ENCODE measurements around the gene GPC4.

The GPC4 gene

DNA sequence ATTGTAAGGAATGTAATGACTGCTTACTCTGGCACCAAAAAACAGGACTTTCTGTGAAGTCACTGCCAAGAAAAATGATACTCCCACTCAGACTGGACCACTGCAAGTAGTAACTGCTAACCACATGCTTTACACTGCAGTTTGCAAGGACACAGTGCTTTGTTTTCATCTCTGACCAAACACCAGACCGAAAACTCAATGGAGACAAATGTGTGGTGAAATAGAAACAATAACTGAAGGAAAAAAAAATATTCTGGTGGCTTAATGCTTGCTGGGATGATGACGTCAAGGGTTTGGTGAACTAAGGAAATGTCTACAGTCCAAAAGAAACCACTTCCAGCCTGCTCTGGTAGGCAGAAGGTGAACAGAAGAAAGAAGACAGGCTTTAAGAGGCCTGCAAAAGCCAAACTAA is 13.2 kb downstream of the GPC4 start:
- H3K9ac ChIP-seq: no peak overlapping the region
- H2AFZ ChIP-seq: no peak overlapping the region
- H3K9me3 ChIP-seq (ENCODE audit: control insufficient read depth, low read length): no peaks in the 10 kb centered on the region
- H3K79me2 ChIP-seq: no peaks in the 10 kb centered on the region
- TF ChIP-seq, protein P1, sequence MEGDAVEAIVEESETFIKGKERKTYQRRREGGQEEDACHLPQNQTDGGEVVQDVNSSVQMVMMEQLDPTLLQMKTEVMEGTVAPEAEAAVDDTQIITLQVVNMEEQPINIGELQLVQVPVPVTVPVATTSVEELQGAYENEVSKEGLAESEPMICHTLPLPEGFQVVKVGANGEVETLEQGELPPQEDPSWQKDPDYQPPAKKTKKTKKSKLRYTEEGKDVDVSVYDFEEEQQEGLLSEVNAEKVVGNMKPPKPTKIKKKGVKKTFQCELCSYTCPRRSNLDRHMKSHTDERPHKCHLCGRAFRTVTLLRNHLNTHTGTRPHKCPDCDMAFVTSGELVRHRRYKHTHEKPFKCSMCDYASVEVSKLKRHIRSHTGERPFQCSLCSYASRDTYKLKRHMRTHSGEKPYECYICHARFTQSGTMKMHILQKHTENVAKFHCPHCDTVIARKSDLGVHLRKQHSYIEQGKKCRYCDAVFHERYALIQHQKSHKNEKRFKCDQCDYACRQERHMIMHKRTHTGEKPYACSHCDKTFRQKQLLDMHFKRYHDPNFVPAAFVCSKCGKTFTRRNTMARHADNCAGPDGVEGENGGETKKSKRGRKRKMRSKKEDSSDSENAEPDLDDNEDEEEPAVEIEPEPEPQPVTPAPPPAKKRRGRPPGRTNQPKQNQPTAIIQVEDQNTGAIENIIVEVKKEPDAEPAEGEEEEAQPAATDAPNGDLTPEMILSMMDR (IDR thresholded peaks at IDR 0.05): no peak
- no peaks in the 10 kb centered on the region for H3K4me1 ChIP-seq
- H3K27ac ChIP-seq: no peak overlapping the region
- H3K27me3 ChIP-seq (ENCODE audit: control insufficient read depth, insufficient read depth, low read length): no peaks in the 10 kb centered on the region
- H3K36me3 ChIP-seq (ENCODE audit: control insufficient read depth, insufficient read depth, low read length): no peaks in the 10 kb centered on the region
- no peak overlapping the region for H3K4me2 ChIP-seq (ENCODE audit: low read length)
- H3K4me3 ChIP-seq (ENCODE audit: low read depth, low read length): no peak overlapping the region

GRCh38 chrX:133401536-133401935 is 13.8 kb downstream of the GPC4 start:
- TF ChIP-seq, protein P1 (IDR thresholded peaks at IDR 0.05): no peak
- H3K9me3 ChIP-seq (ENCODE audit: control insufficient read depth, low read length): no peaks in the 10 kb centered on the region
- no peak overlapping the region for H3K4me2 ChIP-seq (ENCODE audit: low read length)
- no peaks in the 10 kb centered on the region for H3K79me2 ChIP-seq
- no peaks in the 10 kb centered on the region for H3K36me3 ChIP-seq (ENCODE audit: control insufficient read depth, insufficient read depth, low read length)
- H3K27ac ChIP-seq: no peak overlapping the region
- no peaks in the 10 kb centered on the region for H3K27me3 ChIP-seq (ENCODE audit: control insufficient read depth, insufficient read depth, low read length)
- no peak overlapping the region for H2AFZ ChIP-seq
- H3K9ac ChIP-seq: no peak overlapping the region
- H3K4me3 ChIP-seq (ENCODE audit: low read depth, low read length): no peak overlapping the region
- H3K4me1 ChIP-seq: no peaks in the 10 kb centered on the region

DNA sequence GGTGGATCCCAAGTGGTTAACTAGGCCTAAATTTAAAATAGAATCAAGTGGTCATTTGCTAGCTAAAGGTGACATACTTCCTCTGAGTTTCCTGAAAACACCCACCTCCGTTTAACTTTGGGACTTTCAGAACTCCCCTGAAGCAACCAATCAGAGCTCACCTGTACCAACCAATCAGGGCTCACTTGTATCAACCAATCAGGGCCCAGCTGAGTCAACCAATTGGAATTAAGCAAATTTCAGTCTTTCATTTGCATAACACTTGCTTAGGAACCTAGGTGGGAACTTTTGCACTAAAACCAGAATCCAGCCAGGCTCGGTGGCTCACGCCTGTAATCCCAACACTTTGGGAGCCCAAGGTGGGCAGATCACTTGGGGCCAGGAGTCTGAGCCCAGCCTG is 15.9 kb downstream of the GPC4 start:
- no peaks in the 10 kb centered on the region for H3K79me2 ChIP-seq
- no peaks in the 10 kb centered on the region for H3K36me3 ChIP-seq (ENCODE audit: control insufficient read depth, insufficient read depth, low read length)
- no peak overlapping the region for H2AFZ ChIP-seq
- no peaks in the 10 kb centered on the region for H3K9me3 ChIP-seq (ENCODE audit: control insufficient read depth, low read length)
- no peaks in the 10 kb centered on the region for H3K27me3 ChIP-seq (ENCODE audit: control insufficient read depth, insufficient read depth, low read length)
- TF ChIP-seq, protein P1 (IDR thresholded peaks at IDR 0.05): no peak
- H3K4me3 ChIP-seq (ENCODE audit: low read depth, low read length): no peak overlapping the region
- H3K4me1 ChIP-seq: no peaks in the 10 kb centered on the region
- no peak overlapping the region for H3K27ac ChIP-seq
- H3K9ac ChIP-seq: no peak overlapping the region
- no peak overlapping the region for H3K4me2 ChIP-seq (ENCODE audit: low read length)

- TF ChIP-seq, protein P1 (IDR thresholded peaks at IDR 0.05): no peak
- Histone ChIP-seq H3K9me3 (ENCODE audit: control insufficient read depth, low read length) (no peaks in the 10 kb centered on the region), H3K4me2 (ENCODE audit: low read length) (peak overlapping the region; percentile 38), H3K27me3 (ENCODE audit: control insufficient read depth, insufficient read depth, low read length) (no peaks in the 10 kb centered on the region), H3K27ac (peak overlapping the region; percentile 19), H3K9ac (no peak overlapping the region), H3K79me2 (no peaks in the 10 kb centered on the region), H3K36me3 (ENCODE audit: control insufficient read depth, insufficient read depth, low read length) (no peaks in the 10 kb centered on the region), H3K4me3 (ENCODE audit: low read depth, low read length) (peak overlapping the region; percentile 5), H2AFZ (no peak overlapping the region), H3K4me1 (peaks cover 6% of the 10 kb centered on the region)
Measured at GRCh38 chrX:133394765-133395164, 20.5 kb downstream of the GPC4 start.

- Histone ChIP-seq H3K4me3 (ENCODE audit: low read depth, low read length) (no peak overlapping the region), H3K4me2 (ENCODE audit: low read length) (no peak overlapping the region), H3K27ac (no peak overlapping the region), H3K27me3 (ENCODE audit: control insufficient read depth, insufficient read depth, low read length) (no peaks in the 10 kb centered on the region), H3K9me3 (ENCODE audit: control insufficient read depth, low read length) (no peaks in the 10 kb centered on the region), H3K36me3 (ENCODE audit: control insufficient read depth, insufficient read depth, low read length) (no peaks in the 10 kb centered on the region), H3K9ac (no peak overlapping the region), H3K79me2 (no peaks in the 10 kb centered on the region), H2AFZ (no peak overlapping the region), H3K4me1 (peaks cover 6% of the 10 kb centered on the region)
- TF ChIP-seq, protein P1 (IDR thresholded peaks at IDR 0.05): no peak
Measured at GRCh38 chrX:133392671-133393070, 22.6 kb downstream of the GPC4 start.

Data from parathyroid adenoma (tissue), 2 donors.